ENCODE results near the gene SLX4IP.

SLX4IP gene

DNA sequence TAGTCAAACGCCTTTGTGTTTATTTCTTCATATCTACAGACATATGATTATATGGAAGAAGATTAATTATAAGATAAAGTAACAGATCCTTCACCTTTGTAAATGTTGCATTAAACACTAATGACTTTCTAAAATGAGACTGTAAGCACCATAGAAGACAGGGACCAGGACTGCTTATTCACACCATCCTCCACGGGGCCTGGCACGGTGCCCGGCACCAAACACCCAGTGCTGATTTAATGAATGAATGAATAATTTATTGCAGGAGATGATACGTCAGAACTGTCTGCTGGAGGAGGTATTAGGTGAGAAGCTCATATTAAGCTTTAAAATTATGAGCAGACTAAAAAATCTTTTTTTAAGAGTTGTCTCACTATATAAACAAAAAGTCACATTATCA, 88.3 kb downstream of the SLX4IP start:
- no peak for DNase-seq

DNA sequence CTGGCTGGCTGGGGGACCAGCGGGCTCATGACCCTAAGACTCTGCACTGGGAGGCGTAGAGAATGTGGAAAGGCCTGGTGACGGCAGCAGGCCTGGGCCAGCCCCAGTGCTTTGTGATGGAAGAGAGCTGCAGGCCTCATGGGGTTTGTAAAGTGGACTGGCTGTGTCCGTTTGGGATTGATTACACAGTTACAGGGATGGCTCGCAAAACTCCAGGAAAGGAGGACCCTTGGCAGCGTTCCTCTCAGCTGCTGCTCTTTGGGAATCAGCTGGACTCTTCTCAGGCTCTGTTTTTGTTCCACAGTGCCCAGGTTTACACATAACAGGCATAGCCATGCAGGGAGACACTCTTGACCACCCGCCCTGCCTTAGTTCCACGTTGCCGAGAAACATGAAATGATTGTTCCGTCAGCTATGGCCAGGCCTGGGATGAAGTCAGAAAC, 89.0 kb downstream of the SLX4IP start:
- DNase-seq: no peak

DNA sequence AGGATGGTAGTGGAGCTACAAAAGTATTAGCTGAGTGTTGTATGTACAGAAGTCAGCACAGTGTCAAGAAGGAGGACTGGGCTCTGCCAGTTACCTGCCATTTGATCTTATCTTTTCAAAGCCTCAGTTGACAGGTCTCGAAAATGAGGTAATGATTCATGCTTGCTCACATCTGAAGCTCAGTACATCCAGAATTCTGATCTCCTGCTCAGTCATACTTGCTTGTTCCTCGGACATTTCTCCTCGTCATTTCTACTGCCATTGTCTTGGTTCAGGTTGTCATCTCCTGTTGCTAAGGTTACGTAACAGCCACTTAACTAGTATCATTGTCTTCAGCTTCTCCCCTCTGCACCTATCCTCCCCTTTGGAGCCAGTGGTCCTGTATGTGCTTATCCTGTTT, 89.5 kb downstream of the SLX4IP start:
- no peak for DNase-seq

DNA sequence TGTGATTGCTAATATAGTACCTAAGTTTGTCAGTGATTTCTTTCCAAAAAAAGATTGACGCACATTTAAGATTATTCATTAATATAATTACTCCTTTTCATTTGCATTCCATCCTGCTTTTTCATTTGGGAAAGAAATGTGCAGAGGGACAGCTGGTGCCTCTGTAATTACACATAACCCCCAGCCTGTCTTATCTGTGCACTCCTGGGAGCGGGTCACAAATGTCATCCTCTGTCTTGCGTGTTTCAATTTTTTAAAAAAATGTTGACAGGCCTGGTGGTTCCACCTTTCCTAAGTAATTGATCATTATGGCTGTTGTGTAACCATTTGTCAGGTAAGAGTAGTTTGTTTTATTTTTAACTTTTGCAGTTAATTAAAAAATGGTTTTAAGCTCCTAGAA, 92.7 kb downstream of the SLX4IP start:
- DNase-seq: no peak

DNA sequence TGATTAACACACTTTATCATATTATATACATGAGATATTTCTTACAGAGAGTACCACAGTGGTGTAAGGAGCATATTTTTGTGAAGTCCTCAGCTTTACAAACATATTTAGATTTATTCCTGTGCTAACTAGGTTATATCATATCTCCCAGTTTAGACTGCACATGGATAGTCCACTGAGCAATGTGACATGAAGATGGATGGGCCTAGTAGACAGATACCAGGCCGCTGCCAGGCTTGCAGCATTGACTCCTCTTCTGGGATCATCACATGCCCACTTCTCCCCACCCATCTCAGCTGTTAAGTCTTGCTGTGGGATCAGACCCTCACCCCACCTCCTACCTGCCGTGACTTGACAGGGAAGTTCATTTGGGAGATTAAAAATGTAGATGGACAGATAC, 95.8 kb downstream of the SLX4IP start:
- no peak for DNase-seq

DNA sequence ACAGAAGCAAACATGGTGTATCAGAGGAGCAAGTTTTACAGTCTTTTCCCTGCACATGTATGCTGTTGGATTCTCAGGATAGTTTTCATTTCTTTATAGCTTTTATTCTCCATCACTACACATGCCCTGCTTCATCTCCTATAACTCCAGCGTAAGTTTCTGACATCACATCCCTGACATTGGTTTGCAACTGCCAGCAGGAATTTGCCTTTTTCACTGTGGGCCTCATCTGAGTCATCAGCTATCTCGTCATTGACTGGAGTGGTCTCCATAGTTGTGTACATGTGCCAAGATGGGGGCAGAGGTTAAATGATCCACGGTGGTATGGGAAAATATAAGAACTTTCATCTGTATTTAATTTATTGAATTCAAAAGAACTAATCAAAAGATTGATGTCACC, 96.7 kb downstream of the SLX4IP start:
- DNase-seq: no peak

DNA sequence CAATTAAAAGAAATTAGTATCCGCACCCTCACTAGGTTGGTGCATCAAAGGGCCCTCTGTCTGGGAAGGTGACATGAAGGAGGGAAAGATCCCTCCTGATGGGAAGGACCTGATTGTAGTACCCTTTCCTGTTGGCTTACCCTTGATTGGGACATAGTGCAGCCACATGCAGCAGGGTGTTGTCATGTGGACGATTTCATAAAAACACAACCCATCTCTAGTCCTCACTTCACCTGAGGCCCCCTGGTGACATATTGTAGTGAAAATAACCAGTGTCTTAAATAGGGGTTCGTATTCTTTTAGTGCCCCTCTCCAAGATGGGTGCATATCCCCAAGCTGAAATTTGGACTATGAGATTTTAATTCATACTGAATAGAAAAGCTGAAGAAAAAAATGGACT, 97.3 kb downstream of the SLX4IP start:
- no peak for DNase-seq

DNA sequence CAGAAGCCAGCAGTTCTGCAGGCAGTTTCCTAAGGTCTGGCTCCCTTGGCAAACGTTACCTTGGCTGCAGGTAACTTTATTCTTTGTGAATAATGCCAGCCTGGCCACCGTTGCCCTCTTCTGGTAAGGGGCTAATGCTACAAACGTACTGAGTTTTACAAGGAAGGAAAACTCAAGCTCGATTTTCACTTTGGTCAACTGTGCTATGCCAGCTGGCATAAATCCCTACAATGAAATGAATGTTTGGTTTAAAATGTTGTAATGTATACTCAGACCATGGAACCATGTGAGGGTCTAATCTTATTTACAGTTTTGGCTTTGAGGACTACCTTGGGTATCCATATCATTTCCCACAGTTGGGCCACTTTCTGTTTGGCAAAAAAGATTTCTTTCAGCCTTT, 101.4 kb downstream of the SLX4IP start:
- no peak for DNase-seq

DNA sequence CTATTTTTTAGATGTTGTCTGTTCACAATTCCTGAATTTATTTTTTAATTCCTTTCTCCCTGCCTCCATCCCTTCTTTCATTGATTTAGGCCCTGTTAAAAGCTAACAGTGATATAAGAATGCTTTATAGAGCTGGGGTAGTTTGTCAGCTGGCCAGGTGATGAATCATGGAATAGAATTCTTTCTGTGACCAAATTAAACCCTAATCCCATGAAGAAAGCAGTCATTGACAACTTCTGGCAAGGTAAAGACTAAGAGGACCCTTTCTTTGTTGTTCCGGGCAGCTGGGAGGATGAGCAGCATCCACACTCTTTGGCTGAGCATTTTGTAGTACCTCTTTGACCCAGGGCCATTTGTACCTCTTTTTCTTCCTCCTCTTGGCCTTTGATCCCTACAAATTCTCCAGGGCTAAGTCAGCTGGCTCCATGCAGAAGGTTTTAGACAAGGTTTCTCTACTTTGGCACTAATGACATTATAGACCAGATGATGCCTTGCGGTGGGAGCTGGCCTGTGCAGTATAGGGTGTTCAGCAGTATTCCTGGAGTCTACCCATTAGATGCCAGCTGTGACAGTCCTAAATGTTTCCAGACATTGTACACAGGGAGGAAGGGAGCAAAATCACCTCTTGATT, 102.9 kb downstream of the SLX4IP start:
- DNase-seq: no peak

DNA sequence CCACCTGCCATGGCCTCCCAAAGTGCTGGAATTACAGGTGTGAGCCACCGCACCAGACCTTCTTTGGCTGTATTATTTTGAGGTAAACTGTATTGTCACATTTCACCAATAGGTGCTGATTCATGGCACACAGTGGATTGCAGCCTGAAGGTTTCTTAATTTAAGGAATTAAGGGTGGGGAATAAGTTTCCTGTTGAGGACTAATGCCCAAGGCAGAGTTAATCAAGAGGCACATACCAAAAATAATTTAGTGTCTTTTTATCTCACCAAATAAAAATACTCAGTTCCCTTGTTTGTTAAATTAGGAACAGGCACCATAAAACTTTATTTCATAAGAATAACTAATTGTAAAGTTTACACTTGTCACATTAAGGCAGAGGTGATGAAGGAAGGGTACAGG, 103.7 kb downstream of the SLX4IP start:
- no peak for DNase-seq

DNA sequence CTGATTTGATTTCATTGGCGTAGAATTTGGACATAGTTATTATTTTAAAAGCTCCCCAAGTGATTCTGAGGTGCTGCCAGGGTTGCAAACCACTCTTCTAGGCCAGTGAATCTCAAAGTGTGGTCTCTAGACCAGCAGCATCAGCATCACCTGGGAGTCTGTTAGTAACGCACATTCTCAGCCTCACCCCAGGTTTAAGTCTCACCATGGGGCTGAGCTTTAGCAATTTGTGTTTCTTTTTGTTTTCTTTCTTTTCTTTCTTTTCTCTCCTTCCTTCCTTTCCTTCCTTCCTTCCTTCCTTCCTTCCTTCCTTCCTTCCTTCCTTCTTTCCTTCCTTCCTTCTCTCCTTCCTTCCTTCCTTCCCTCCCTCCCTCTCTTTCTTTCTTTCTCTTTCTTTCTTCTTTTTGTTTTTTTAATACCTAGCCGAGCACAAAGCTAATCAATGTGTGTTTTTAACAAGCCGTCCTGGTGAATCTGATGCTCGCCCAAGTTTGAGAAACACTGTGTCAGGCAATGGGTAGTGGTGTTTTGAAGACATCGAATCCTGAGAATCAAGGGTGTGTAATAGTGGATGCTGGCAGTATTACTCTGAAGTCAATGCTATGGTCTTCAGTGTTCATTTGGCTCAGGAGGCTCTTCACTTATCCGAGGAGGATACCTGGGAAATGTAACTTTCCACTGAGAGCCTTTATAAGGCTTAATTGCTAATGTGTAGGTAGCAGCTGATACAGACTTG, 104.9 kb downstream of the SLX4IP start:
- DNase-seq: no peak

DNA sequence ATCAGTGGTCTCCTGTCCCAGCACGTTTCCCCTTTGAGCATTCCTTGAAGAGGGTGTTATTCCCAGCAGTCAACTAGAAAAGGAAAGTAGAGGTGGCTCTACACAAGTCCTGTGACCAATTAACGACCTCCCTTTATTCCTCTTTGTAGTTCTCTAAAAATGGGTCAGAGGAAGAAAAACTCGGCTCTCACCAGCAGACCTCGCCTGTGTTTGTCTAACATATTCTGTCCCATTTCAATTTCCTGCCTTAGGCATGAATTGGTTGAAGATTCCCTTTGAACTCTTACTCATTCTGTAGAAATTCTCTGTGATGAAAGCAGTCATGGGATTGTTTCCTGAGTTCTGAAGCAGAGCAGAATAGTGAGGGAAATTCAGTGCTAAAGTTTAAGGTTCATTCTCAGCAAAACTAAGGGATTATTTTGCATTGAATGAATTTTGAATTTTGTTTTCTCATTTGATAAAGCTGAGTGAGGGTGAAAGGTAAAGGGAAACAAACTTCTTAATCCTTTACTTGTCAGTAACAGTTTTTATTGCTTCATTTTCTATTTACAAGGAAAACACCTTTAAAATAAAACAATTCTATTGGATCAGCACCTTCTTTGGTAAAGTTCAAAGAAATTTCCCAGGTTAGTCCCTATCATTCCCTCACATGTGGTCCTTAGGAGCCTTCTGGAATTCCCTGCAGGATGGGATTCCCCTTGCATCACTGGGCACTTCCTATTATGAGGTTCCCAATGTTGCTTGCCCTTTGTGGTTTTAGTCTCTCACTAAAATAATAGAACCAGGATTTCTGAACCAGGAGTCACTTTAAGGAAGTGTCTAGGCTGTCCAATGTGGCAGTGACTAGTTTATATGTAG, 105.8 kb downstream of the SLX4IP start:
- no peak for DNase-seq

DNA sequence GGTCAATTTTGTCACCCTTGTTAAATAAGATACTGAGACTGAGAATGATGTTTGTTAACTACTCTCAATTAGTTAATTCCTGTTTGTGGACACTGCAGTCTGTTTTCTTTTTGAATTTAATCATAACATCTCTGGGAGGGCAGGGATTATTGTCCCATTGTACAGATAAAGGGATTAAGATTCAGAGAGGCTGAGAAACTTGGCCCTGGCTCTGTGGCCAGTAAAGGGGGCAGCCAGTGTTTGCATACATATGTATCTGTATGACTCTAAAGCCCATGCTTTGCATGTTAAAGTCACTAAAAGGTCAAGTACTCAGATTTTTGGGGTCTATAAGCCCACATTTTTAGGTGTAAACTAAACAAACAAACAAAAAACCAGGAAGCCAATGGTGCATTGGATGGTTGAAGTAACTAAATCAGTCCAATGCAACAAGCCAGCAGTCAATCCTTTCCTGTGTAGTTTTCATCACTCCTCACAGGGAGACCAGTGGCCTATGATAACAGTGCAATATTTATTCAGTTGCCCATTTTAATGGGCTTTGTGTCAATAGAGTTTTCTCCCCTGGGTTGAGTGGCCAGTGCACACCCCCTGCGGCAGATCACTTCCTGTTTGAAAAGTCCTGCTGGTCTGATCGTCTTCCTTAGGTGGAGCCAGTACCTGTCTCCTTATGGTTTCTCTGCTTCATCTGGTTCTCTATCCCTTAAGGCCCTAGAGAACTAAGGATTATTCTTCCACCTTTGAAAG, 106.7 kb downstream of the SLX4IP start:
- no peak for DNase-seq

DNA sequence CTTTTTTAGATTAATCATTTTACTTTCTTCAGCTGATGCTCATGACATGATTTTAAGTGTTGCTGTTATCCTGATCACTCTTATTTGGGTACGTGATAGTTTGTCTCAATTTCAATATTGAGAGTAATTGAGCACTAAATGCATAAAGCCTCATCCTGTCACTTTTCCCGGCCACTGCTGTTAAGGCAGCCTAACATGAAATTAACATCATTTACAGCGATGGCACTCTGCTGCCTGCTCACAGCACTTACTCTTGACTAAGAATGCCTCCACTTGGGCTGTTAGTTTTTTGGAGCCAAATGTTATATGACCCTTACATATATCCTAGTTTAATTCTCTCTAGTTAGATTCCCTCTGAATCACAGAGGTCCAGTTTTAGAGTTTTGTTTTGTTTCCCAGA, 107.3 kb downstream of the SLX4IP start:
- DNase-seq: no peak

DNA sequence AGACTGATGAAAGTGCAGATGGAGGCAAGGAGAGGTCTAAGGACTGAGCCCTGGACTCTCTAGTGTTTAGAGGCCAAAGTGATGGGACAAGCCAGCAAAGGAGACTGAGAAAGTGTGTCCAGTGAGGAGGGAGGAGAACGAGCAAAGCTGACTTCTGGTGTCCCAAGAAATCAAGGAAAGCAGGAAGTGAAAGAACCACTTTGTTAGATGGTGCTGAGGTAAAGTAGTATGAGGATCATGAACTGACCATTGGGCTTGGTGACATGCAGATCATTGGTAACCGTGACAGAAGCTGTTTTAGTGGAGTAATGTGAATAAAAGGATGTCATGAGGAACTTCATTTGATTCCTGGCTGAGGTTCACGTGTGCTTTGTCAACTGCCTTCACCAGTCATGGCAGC, 108.4 kb downstream of the SLX4IP start:
- no peak for DNase-seq

DNA sequence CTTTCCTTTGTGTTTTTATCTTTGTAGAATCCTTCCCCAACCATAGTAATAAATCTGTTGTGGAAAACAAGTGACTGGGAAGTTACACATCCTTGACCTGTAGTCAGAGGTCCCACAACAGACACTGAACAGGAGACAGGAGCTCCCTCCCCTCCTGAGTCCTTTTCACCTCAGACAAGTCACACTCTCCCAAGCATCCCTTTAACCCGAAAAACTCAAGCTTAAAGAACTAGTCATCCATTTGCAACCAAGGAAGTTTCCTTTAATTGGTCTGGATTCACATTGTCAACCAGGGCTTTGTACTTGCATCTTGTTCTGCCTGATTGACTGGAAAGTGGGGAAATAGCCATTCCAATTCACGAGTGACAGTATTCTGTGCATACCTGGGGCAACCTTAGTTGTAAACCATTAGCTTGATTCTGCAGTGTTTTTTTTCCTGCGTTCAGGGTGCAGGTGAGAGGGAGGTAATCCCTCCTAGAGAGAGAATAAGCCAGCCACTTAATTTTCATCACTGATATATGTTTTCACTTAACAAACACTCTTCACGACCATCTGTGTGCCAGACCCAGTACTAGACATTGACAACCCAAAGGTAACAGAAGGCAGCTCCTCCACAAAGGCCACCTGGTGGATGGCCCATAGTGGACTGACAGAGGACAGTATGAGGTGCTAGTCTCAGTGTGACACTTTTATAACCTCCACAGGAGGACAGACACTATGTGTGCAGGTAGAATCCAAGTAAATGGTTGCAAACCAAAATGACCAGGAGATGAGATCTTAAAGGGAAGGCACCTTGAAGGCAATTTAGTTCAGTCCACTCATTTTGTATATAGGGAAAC, 112.4 kb downstream of the SLX4IP start:
- no peak for DNase-seq

DNA sequence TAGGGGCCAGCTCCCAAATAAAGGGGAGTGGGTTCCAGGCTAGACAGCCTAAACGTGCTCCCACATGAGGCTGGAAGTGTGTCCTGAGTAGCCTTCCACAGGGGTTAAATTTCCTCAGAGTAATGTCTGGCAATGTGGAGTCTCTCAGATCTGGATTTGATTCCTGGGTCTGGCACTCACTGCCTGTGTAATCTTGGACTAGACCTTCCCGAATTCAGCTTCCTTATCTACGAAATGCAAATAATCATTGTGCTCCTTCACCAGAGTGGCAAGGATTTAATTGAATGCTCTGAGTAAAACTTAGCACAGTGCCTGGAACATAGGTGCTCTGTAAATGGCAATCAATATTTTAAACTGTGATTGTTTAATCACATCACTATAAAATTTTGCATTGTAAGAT, 114.4 kb downstream of the SLX4IP start:
- no peak for DNase-seq

DNA sequence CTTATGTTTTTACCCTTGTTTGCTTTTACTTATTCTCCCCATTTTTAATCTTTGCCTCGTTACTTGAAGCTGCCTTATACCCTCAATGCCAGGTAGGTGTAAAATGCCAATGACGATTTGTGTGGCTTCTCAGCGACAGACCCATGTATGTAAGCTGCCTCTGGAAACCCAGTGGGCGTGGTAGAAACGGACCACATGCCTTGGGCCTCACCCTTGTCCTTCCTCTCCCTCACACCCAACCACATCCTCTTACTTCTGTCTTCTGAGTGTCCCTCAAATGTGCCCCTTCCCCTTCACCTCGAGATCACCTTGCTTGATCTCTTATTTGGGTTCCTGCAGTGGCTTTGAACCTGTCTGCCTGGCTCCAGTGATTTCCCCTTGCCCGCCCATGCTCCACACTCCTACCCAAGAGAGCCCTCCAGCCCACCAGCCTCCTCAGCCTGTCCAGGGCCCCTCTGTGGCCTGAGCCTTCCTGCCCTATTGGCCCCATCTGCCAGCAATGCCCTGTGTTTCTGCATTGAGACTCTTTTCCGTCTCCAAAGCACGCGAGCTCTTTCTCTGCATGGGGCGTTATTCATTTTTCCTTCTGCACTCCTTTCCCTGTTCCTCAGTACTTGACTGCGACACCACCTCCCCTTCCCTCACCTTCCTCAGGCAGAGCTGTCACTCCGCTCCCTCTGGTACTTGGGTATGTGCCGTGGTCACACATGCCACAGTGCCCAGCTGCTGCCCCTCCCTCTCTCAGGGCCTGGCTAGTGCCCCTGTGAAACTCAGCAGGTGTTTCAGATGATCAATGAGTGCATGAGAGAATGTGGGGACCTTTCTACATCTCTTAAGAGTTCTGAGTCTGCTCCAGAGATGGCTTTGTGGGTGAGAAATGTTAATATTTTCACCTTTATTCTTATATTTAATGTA, 115.4 kb downstream of the SLX4IP start:
- peak; percentile 4 for DNase-seq

DNA sequence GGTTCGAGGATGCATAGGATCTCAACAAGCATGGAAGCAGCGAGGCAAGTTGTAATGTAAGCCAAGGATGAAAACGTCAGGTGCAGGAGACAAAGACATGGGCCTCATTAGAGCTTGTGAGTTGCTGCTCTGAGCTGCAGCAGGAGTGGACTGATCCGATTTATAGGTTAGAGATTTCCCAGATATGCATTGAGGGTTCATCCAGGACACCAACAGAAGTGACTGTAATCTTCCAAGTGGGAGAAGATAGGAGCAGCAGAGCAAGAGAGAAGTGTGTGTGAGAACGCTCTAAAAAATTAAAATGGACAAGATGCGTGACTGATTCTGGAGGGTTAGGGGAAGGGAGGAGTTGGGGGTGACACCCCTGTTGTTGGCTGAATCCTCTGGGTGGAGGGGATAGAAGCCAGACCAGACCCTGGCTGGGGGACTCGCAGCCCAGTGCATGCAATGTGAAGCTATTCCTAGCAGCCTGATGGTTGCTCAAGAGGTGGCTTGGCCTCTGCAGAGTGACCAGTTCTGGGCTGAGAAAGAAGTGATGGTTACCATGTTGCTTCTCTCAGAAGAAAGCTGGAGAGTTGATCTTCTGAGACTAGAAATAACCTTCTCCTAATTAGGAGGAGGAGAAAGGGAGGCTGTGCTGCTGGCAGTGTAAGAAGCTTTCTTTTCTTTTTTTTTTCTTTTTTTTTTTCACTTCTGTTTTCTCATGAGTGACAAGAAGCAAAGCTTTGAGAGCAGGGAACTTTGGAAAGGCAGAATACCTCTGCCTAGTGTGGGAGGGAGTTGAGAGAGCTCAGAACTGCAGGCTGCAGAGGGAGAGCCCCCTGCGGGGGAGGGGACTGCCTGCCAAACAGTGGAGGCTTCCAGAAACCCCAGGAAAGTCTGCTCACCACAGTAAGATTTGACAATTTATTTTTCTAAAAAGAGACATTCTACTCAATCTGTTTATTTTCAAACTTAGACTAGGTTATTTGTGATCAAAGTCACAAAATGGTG, 116.9 kb downstream of the SLX4IP start:
- no peak for DNase-seq
